CD1c-positive myeloid dendritic cell (primary cell): ENCODE data around the gene GRM4.

Source experiments
- DNase-seq: peaks from one replicate; pipeline ENCODE4 v3.0.0-alpha.2; 2016; ENCODE audit errors: extremely low spot score

Gene GRM4

DNA sequence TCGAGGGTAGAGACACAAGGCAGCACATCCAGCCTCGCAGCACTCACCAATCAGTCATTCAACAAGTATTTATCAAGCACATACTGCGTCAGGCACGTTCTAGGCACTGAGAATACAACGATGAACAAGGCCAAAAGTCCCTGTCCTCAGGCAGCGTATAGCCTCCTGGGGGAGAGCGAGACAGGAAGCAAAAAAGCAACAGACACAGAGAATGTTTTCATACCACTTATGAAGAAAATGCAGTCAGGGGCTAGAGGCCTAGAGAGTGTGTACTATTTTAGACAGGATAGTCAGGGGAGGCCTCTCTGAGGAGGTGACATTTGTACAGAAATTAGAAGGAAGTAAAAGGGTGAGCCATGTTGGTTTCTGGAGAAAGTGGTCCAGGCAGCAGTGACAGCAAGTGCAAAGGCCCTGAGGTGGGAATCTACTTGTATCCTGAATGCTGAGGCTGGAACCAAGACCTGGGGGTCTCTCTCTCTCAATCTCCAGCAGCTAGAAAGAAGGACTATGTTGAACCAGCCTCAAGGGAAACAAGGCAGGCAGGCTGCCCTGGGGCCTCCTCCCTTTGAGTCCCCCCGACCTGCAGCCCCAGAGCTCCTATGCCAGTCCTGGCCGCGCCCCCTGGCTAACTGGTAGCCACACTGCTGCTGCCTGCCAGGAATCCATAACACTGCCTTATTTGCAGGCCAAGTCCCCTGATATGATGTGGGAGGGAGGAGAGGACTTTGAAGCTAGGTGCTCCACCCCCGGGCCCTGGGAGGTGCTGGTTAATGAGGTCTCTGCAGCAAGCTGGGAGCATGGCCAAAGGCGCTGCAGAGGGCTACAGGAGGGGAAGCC, 151.2 kb downstream of the GRM4 start:
- DNase-seq = no peak

DNA sequence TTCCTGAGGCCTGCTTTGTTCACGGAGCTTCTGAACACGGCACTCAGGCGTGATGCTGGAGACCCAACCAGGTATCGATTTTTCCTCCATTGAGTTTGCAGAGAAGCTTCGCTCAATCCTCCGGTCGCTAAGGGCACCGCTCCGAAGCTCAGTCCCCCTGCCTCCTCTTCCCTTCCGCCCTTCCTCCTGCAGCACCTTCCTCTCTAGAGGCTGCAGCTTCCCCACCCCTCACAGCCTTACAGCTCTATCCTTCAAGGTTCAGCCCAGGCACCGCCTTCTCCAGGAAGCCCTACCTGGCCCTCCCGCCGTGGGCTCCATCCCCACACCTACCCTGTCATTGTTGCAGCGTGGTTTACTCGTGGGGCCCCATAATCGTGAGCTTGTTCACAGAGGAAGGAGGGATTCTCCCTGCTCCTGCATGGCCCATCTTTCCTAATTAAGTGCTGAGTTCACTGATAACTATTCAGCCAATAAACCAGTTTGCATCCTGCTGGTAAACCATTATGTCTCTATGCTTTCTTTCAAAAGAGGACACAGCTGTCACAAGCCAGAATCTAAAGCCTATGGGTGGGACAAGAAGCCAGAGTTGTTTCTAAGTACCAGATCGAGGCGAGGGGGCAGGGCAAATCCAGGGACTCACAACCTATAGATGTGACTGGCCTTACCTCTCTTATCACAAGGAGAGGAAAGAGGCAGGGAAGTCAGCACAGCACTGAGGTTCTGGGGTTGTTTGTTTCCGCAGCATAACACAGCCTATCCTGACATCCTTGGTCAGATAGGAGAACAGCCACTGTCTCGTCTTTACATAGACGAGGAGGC, 152.0 kb downstream of the GRM4 start:
- DNase-seq = no peak

DNA sequence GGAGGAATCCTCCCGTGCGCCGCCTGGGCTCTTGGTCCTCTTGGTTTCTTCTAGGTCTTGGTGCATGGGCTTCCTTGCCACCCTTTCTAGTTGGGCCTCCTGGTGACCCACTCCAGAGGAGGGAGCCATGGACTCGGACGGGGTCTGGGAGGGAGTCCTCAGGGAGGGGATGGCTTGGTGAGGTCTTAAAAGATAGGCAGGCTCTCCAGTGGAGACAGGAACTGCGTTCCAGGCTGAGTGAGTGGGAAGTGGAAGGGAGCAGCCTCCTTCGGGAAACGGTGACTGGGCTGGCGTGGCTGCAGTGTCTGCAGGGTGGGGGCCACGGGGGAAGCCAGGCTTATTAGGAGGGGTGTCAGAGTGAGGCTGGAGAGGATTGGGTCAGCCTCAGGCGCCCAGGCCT, 152.8 kb downstream of the GRM4 start:
- DNase-seq = no peak

DNA sequence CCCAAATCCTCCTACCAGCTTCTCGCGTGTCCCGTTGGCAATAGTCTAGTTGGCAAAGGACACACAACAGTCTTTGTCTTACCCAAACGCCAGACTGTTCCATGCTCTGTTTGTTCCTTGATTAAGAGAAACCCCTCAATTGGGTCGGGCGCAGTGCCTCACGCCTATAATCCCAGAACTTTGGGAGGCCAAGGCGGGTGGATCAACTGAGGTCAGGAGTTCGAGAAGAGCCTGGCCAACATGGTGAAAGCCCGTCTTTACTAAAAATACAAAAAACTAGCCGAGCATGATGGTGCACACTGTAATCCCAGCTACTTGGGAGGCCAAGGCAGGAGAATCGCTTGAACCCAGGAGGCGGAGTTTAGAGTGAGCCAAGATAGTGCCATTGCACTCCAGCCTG, 153.7 kb downstream of the GRM4 start:
- DNase-seq = no peak

GRCh38 chr6:33991610-33992009, 154.3 kb downstream of the GRM4 start:
- DNase-seq = no peak

DNA sequence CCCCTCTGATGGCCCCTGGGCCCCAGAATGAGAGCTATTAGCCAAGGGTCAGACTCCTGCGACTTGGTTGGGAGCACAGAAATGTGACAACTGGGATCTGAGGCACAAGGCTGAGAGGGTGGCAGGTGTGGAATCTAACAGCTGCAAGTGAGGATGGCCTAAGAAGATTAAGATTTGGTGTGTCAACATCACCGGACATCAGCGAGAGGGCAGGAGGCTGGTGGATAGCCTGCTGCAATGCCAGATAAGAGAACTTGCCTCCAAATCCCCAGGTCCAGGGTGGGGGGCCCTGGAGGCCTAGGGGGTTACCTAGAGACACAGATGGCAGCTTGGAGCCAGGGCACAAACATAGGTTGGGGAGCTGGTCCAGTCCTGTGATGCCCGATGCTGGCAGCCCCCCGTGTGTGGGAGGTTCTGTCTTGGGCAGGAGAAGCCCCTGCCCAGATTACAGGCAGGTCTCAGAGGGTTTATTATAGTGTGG, 155.8 kb downstream of the GRM4 start:
- DNase-seq = no peak

- no peak for DNase-seq
Measured at GRCh38 chr6:33989016-33989854, 156.7 kb downstream of the GRM4 start.

- no peak for DNase-seq
Measured at GRCh38 chr6:33988121-33989015, 157.5 kb downstream of the GRM4 start.

DNA sequence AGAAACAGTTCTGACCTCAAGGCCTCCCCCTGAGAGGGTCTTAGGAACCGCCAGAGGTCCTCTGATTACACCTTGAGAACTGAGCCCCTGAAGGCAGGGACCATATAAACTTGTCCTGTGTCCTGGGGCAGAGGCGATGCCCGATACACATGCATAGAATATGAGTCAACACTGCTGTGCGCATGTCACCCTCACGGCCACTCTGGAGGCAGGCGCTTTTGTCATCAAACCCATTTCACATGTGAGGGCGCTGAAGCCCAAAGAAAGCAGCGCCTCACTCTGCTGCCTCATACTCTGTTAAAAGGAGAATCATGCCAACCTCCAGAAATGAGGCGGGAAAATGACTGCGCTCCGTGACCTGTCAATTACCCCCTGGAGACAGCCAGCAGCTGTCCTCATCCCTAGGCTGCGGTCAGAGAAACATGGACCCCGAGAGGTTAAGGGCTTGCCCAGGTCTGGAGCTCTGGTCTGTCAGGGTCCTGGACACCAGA, 158.3 kb downstream of the GRM4 start:
- DNase-seq = no peak

DNA sequence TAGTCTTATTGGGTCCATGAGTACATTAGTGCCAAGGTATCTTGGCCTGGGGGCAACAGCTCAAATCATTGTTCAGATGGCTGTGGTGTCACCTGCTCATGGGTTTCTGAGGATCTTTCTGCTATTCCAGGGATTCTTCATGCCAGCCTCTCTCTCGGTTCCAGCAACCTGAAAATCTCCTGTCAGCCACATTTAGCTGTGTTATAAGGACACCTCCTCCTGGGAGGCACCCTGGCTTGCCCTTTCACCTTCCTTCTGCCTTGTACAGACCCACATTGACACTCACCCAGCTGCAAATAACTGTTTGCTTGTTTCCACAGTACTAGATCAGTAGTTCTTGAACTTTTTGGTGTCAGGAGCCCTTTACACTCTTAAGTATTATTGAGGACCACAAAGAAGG, 159.9 kb downstream of the GRM4 start:
- DNase-seq = no peak

DNA sequence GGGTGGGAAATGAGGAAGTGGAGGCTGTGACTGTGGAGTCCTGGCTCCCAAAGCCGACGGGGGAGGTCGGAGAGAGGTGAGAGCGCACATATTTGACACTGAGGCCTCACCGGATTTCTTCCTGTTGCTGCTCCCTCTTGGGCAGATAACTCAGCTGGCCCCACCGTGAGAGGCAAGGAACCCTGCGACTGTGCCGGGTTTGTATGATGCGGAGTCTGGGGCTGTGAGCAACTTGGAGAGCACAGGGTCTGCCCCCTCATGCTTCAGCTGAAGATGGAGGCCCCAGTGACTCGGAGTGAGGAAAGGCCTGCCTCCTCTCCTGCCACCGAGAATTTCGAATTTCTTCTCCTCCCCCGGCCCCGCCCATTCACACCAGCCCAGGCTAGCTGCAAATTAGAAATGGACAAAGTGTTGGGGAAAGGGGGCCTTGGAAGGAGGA, 160.6 kb downstream of the GRM4 start:
- no peak for DNase-seq

DNA sequence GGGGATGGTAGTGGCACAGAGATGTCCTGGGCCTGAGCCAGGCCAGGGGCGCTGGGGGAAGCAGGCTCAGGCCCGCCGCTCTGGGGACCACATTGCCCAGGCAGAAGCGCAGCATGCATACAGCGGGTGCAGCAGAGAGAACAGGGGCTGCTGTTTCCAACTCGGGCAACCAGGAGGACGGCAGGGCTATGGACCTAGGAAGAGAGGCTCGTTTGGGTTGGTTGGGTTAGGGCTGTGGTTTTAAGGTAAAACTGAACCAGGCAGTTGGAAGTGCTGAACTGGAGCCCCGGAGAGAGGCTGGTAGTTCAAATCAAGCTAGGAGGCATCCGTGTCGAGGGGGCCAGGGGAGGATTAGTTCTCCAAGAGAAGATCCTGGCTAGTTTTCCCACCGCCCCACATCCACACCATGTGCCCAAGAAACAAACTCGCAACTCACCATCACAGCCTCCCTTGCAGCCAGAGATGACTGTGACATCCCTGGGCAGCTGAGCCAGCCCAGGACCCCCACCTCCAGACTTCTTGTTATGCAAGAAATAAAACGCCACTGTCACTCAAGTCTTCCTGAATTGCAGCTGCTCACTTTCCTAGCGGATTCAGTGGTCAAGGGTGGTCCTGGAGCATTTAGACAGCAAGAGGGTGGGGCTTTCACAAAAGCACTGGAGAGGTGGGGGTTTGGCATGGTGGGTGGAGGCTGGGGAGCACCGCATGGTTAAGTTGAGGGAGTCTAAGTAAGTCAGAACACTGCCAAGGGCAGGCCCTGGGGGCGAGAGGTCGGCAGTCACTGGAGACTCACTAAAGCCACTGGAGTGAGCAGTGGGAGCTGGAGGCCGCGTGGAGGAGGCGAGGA, 161.2 kb downstream of the GRM4 start:
- no peak for DNase-seq

DNA sequence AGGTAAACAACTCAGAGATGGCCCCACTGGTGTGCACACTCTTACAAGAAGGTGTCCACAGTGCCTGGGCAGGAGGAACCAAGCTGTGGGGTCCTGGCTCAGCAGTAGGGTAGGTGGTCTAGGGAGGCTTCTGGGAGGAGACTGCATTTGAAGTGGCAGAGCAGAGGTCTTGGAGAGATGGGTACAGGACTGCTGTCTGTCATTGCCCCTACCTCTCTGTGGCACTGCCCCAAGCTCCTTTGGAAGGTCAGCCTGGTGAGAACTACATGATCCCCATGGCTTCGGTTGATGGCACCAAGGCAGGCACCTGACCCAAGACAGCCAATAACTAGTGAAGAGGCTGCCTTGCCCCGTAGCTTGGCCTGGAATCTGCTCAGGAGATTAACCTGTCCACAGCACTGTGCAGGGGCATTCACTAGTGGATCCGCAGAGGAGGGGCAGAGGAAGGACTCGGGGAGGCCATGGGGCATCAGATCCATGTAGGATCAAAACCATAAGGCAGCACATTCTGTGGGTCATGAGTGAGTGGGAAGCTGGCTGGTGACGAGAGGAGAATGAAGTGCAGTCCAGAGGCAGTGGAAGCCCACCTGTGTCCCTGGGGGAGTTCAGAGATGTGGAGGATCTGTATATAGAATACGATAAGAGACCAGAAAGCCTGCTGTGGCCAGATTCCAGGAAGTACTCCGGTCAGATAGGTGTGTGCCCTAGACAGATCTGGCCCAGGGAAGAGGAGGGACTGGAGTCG, 162.0 kb downstream of the GRM4 start:
- DNase-seq = no peak

DNA sequence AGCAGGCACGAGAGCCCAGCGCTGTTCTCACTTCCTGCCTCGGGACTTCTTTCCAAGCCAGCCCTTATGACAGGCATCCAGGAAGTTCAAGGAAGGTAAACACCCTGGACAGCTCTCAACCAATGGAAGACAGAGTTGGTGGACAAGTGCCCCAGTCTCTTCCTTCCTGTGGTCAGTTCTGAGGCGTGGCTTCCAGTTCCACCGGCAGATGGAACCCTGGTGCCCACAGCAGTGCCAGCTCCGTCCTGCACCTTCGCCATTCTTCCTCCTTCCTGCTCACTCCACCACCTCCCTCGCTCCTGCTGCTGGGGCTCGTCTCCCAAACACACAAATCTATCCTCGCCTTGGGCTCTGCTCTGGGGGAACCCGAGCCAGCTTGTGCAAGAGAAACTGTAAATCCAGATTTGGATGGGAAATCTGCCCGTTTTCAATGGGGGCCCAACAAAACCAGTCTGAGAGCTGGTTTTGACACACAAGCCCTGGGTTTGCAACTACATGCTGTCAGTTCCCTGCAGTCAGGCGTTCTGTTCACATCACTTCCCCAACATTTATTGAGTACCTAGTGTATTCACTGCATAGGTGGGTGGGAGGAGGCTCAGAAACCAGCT, 162.7 kb downstream of the GRM4 start:
- DNase-seq = peak; percentile 15

DNA sequence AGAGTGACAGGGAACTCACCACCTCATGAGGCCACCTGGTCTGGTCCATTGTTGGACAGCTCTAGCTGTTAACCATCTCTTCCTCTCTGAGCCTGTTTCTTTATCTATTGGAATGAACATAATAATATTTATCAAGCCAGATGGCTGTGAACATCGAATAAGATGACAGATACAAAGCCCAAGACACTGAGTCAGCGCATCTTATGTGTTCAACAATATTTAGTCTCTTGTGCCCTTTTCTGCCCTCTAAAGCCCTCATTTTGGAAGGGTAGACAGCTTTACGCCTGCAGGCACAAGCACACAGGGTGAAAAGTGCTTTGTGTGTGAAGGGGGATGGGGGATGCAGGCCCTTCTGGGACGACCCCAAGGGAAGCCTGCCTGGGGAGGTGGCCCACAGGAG, 164.0 kb downstream of the GRM4 start:
- DNase-seq = no peak

DNA sequence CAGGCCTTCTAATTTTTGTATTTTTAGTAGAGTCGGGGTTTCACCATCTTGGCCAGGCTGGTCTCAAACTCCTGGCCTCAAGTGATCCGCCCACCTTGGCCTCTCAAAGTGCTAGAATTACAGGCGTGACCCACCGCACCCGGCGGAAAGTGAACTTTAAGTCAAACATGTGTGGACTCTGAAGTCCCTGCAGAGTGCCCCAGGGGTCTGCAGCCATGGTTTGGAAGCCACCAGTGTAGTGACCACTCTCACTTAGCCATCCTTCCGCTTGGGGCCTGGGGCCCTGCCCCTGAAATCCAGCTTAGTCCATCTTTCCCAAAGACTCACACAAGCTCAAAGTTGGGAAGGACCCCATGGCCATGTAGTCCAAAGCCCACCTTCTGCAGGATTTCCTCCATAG, 164.5 kb downstream of the GRM4 start:
- DNase-seq = no peak

- DNase-seq = no peak
Measured at GRCh38 chr6:33980176-33981175, 165.4 kb downstream of the GRM4 start.
